ENCODE measurements around the gene HIGD1A. TPM values are rescaled to one million over a fixed set of nuclear protein-coding genes. Genes with fewer than 3 reads are reported as not detected.

The HIGD1A gene
- total and polyA plus RNA-seq, 2 experiments from 2014 or later: 121 to 445 TPM

GRCh38 chr3:42796332-42796885, 7.9 kb downstream of the HIGD1A start:
- TF ChIP-seq CTCF (IDR thresholded peaks at IDR 0.05; ENCODE audit: low read depth, low read length): no peak
- no peak for DNase-seq (ENCODE audit: low read depth in 1 of 2, low spot score in 1 of 2)
- Histone ChIP-seq H3K4me3 (no peak overlapping the region), H3K27ac (no peak overlapping the region), H3K27me3 (no peaks in the 10 kb centered on the region), H3K4me1 (ENCODE audit: low read depth) (peaks cover 14% of the 10 kb centered on the region), H3K36me3 (peaks cover 23% of the 10 kb centered on the region), H3K9me3 (ENCODE audit: low read depth) (no peaks in the 10 kb centered on the region)

- Histone ChIP-seq H3K4me3 (no peak overlapping the region), H3K27ac (no peak overlapping the region), H3K27me3 (no peaks in the 10 kb centered on the region), H3K9me3 (ENCODE audit: low read depth) (no peaks in the 10 kb centered on the region), H3K4me1 (ENCODE audit: low read depth) (peaks cover 7% of the 10 kb centered on the region), H3K36me3 (peaks cover 24% of the 10 kb centered on the region)
- DNase-seq (ENCODE audit: low read depth in 1 of 2, low spot score in 1 of 2): no peak
- TF ChIP-seq CTCF (IDR thresholded peaks at IDR 0.05; ENCODE audit: low read depth, low read length): no peak
These were observed 8.6 kb downstream of the HIGD1A start for GRCh38 chr3:42795621-42796181.

GRCh38 chr3:42790714-42791229, 13.5 kb downstream of the HIGD1A start:
- Histone ChIP-seq H3K9me3 (ENCODE audit: low read depth) (no peaks in the 10 kb centered on the region), H3K27ac (peak overlapping the region; percentile 39), H3K4me1 (ENCODE audit: low read depth) (no peaks in the 10 kb centered on the region), H3K36me3 (peaks cover 49% of the 10 kb centered on the region), H3K4me3 (no peak overlapping the region), H3K27me3 (no peaks in the 10 kb centered on the region)
- DNase-seq (ENCODE audit: low read depth in 1 of 2, low spot score in 1 of 2): no peak
- no peak for TF ChIP-seq CTCF (IDR thresholded peaks at IDR 0.05; ENCODE audit: low read depth, low read length)

GRCh38 chr3:42786631-42787030, 17.7 kb downstream of the HIGD1A start:
- no peak overlapping the region for H3K4me3 ChIP-seq
- no peaks in the 10 kb centered on the region for H3K4me1 ChIP-seq (ENCODE audit: low read depth)
- no peak overlapping the region for H3K27ac ChIP-seq
- no peak for TF ChIP-seq CTCF (IDR thresholded peaks at IDR 0.05; ENCODE audit: low read depth, low read length)
- H3K27me3 ChIP-seq: no peaks in the 10 kb centered on the region
- DNase-seq (ENCODE audit: low read depth in 1 of 2, low spot score in 1 of 2): no peak
- H3K9me3 ChIP-seq (ENCODE audit: low read depth): no peaks in the 10 kb centered on the region
- peaks cover 57% of the 10 kb centered on the region for H3K36me3 ChIP-seq

- Histone ChIP-seq H3K4me1 (ENCODE audit: low read depth) (no peaks in the 10 kb centered on the region), H3K27me3 (no peaks in the 10 kb centered on the region), H3K9me3 (ENCODE audit: low read depth) (no peaks in the 10 kb centered on the region), H3K27ac (no peak overlapping the region), H3K4me3 (no peak overlapping the region), H3K36me3 (peaks cover 53% of the 10 kb centered on the region)
- no peak for TF ChIP-seq CTCF (IDR thresholded peaks at IDR 0.05; ENCODE audit: low read depth, low read length)
- no peak for DNase-seq (ENCODE audit: low read depth in 1 of 2, low spot score in 1 of 2)
These were observed 18.1 kb downstream of the HIGD1A start for GRCh38 chr3:42786212-42786611.
